NB4 (cell line): Measurements from ENCODE around the gene WASHC4.

ENCODE experiments used
- POLR2A ChIP-seq: IDR thresholded peaks from 2 replicates; pipeline ENCODE4 v1.6.1; 2011; ENCODE audit warnings: mild to moderate bottlenecking; ENCODE audit not compliant: insufficient read length; ENCODE audit errors: extremely low read depth
- TF ChIP-seq, protein P1 (sequence below): IDR thresholded peaks from one replicate; pipeline ENCODE4 v1.5.1; 2012; ENCODE audit warnings: low read depth, low read length
- TF ChIP-seq, protein P2 (sequence below): IDR thresholded peaks from 2 replicates; pipeline ENCODE4 v1.6.1; 2011; ENCODE audit warnings: low read depth, low read length

GRCh38 chr12:105218434-105218833 is 110.9 kb downstream of the WASHC4 start:
- TF ChIP-seq, protein P1, sequence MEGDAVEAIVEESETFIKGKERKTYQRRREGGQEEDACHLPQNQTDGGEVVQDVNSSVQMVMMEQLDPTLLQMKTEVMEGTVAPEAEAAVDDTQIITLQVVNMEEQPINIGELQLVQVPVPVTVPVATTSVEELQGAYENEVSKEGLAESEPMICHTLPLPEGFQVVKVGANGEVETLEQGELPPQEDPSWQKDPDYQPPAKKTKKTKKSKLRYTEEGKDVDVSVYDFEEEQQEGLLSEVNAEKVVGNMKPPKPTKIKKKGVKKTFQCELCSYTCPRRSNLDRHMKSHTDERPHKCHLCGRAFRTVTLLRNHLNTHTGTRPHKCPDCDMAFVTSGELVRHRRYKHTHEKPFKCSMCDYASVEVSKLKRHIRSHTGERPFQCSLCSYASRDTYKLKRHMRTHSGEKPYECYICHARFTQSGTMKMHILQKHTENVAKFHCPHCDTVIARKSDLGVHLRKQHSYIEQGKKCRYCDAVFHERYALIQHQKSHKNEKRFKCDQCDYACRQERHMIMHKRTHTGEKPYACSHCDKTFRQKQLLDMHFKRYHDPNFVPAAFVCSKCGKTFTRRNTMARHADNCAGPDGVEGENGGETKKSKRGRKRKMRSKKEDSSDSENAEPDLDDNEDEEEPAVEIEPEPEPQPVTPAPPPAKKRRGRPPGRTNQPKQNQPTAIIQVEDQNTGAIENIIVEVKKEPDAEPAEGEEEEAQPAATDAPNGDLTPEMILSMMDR: no peak
- TF ChIP-seq, protein P2, sequence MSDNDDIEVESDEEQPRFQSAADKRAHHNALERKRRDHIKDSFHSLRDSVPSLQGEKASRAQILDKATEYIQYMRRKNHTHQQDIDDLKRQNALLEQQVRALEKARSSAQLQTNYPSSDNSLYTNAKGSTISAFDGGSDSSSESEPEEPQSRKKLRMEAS: no peak
- TF ChIP-seq POLR2A: no peak
